ENCODE measurements around the gene FAM181B. TPM values are rescaled to one million over a fixed set of nuclear protein-coding genes. Genes with fewer than 3 reads are reported as not detected.

FAM181B gene, protein sequence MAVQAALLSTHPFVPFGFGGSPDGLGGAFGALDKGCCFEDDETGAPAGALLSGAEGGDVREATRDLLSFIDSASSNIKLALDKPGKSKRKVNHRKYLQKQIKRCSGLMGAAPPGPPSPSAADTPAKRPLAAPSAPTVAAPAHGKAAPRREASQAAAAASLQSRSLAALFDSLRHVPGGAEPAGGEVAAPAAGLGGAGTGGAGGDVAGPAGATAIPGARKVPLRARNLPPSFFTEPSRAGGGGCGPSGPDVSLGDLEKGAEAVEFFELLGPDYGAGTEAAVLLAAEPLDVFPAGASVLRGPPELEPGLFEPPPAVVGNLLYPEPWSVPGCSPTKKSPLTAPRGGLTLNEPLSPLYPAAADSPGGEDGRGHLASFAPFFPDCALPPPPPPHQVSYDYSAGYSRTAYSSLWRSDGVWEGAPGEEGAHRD
- not detected in 2 replicates for total RNA-seq

GRCh38 chr11:82733444-82734119, at the start of gene FAM181B:
Gene FAM181B, minus strand, starts transcription at chr11:82733864. Its CDS starts 135 bp downstream, at chr11:82733729.

Other genes with a start within 250 kb of the FAM181B start
- gene PRCP, start 166.6 kb upstream of the FAM181B start, total RNA-seq, result 39.5 and 49.3 TPM in 2 replicates
- 0.30 and 4.7 TPM in 2 replicates for gene DDIAS, start 167.9 kb upstream of the FAM181B start, total RNA-seq